Activated naive CD8-positive, alpha-beta T cell (primary cell): Measurements from ENCODE around the gene SHISA2.
A peak's percentile ranks its signal among the peaks of the same experiment; 100 is the strongest.
"Not testable (repeated sequence)": the region's sequence is repeated elsewhere in the genome, so short reads cannot be mapped to it uniquely, and the experiment has no call there.

ENCODE experiments used
- H3K27ac Mint-ChIP-seq: one replicate; pipeline ENCODE4 v1.8.0; 2021; ENCODE audit warnings: mixed read lengths
- H3K27me3 Mint-ChIP-seq: one replicate; pipeline ENCODE4 v1.8.0; 2021; ENCODE audit warnings: mixed read lengths
- H3K36me3 Mint-ChIP-seq: one replicate; pipeline ENCODE4 v1.8.0; 2021; ENCODE audit warnings: mixed read lengths
- H3K4me1 Mint-ChIP-seq: one replicate; pipeline ENCODE4 v1.8.0; 2021; ENCODE audit warnings: low read depth, mixed read lengths
- H3K4me3 Mint-ChIP-seq: one replicate; pipeline ENCODE4 v1.8.0; 2021; ENCODE audit warnings: mild to moderate bottlenecking, mixed read lengths
- H3K9me3 Mint-ChIP-seq: one replicate; pipeline ENCODE4 v1.8.0; 2021; ENCODE audit warnings: low read depth, mixed read lengths

The SHISA2 gene

GRCh38 chr13:26051657-26052311 lies at the start of gene SHISA2:
TSS of gene SHISA2 (minus strand) at chr13:26052016. CDS start at chr13:26050975, 1,041 bp downstream.
- peaks cover 18% of the 10 kb centered on the region for H3K4me1 Mint-ChIP-seq
- H3K27me3 Mint-ChIP-seq = peaks cover 1% of the 10 kb centered on the region
- H3K36me3 Mint-ChIP-seq = no peaks in the 10 kb centered on the region
- no peak within 1 kb of the TSS for H3K27ac Mint-ChIP-seq
- H3K4me3 Mint-ChIP-seq = peak within 1 kb of the TSS; percentile 79
- H3K9me3 Mint-ChIP-seq = no peaks in the 10 kb centered on the region

GRCh38 chr13:26095846-26096610 lies 44.2 kb upstream of the SHISA2 start:
- Mint-ChIP-seq H3K4me3 (no peak overlapping the region), H3K4me1 (no peaks in the 10 kb centered on the region), H3K27me3 (peaks cover 23% of the 10 kb centered on the region), H3K36me3 (no peaks in the 10 kb centered on the region), H3K9me3 (no peaks in the 10 kb centered on the region), H3K27ac (no peak overlapping the region)

GRCh38 chr13:26095338-26095737 lies 43.5 kb upstream of the SHISA2 start:
- peaks cover 23% of the 10 kb centered on the region for H3K27me3 Mint-ChIP-seq
- no peaks in the 10 kb centered on the region for H3K4me1 Mint-ChIP-seq
- no peaks in the 10 kb centered on the region for H3K9me3 Mint-ChIP-seq
- no peak overlapping the region for H3K27ac Mint-ChIP-seq
- no peak overlapping the region for H3K4me3 Mint-ChIP-seq
- no peaks in the 10 kb centered on the region for H3K36me3 Mint-ChIP-seq

- H3K4me3 Mint-ChIP-seq, H3K9me3 Mint-ChIP-seq, H3K4me1 Mint-ChIP-seq, H3K36me3 Mint-ChIP-seq, H3K27ac Mint-ChIP-seq: not testable (repeated sequence)
- H3K27me3 Mint-ChIP-seq = peaks cover 23% of the 10 kb centered on the region
These were observed 25.0 kb upstream of the SHISA2 start for GRCh38 chr13:26076821-26077220.

- Mint-ChIP-seq H3K4me1 (peaks cover 2% of the 10 kb centered on the region), H3K9me3 (no peaks in the 10 kb centered on the region), H3K27ac (no peak overlapping the region), H3K36me3 (no peaks in the 10 kb centered on the region), H3K27me3 (peaks cover 25% of the 10 kb centered on the region), H3K4me3 (no peak overlapping the region)
These were observed 23.7 kb upstream of the SHISA2 start for GRCh38 chr13:26075498-26075897.

- Mint-ChIP-seq H3K27ac (no peak overlapping the region), H3K36me3 (no peaks in the 10 kb centered on the region), H3K27me3 (peaks cover 25% of the 10 kb centered on the region), H3K4me3 (no peak overlapping the region), H3K4me1 (peaks cover 2% of the 10 kb centered on the region), H3K9me3 (no peaks in the 10 kb centered on the region)
These were observed 22.9 kb upstream of the SHISA2 start for GRCh38 chr13:26074706-26075105.

GRCh38 chr13:26072335-26072734 lies 20.5 kb upstream of the SHISA2 start:
- H3K9me3 Mint-ChIP-seq, H3K4me3 Mint-ChIP-seq, H3K4me1 Mint-ChIP-seq, H3K36me3 Mint-ChIP-seq, H3K27ac Mint-ChIP-seq: not testable (repeated sequence)
- H3K27me3 Mint-ChIP-seq = peaks cover 23% of the 10 kb centered on the region

GRCh38 chr13:26071691-26072090 lies 19.9 kb upstream of the SHISA2 start:
- Mint-ChIP-seq H3K36me3 (no peaks in the 10 kb centered on the region), H3K27me3 (peaks cover 21% of the 10 kb centered on the region), H3K9me3 (no peaks in the 10 kb centered on the region), H3K27ac (no peak overlapping the region), H3K4me3 (no peak overlapping the region), H3K4me1 (peaks cover 2% of the 10 kb centered on the region)

GRCh38 chr13:26069642-26070041 lies 17.8 kb upstream of the SHISA2 start:
- not testable (repeated sequence) for H3K4me3 Mint-ChIP-seq, H3K36me3 Mint-ChIP-seq, H3K9me3 Mint-ChIP-seq, H3K27ac Mint-ChIP-seq, H3K4me1 Mint-ChIP-seq
- H3K27me3 Mint-ChIP-seq = peaks cover 14% of the 10 kb centered on the region

- not testable (repeated sequence) for H3K36me3 Mint-ChIP-seq, H3K9me3 Mint-ChIP-seq, H3K4me1 Mint-ChIP-seq, H3K4me3 Mint-ChIP-seq, H3K27ac Mint-ChIP-seq
- H3K27me3 Mint-ChIP-seq = peaks cover 12% of the 10 kb centered on the region
These were observed 16.6 kb upstream of the SHISA2 start for GRCh38 chr13:26068372-26068771.

- Mint-ChIP-seq H3K27ac (no peak overlapping the region), H3K4me3 (no peak overlapping the region), H3K9me3 (no peaks in the 10 kb centered on the region), H3K27me3 (peaks cover 12% of the 10 kb centered on the region), H3K36me3 (no peaks in the 10 kb centered on the region), H3K4me1 (peaks cover 2% of the 10 kb centered on the region)
These were observed 15.8 kb upstream of the SHISA2 start for GRCh38 chr13:26067601-26068000.

- not testable (repeated sequence) for H3K36me3 Mint-ChIP-seq, H3K27ac Mint-ChIP-seq, H3K9me3 Mint-ChIP-seq
These were observed 14.7 kb upstream of the SHISA2 start for GRCh38 chr13:26066492-26066891.

GRCh38 chr13:26062853-26063444 lies 11.1 kb upstream of the SHISA2 start:
- Mint-ChIP-seq H3K4me3 (no peak overlapping the region), H3K27me3 (no peaks in the 10 kb centered on the region), H3K36me3 (no peaks in the 10 kb centered on the region), H3K9me3 (no peaks in the 10 kb centered on the region), H3K4me1 (no peaks in the 10 kb centered on the region), H3K27ac (no peak overlapping the region)

More at GRCh38 chr13:26066492-26066891, 14.7 kb upstream of the SHISA2 start:
- H3K4me3 Mint-ChIP-seq, H3K27me3 Mint-ChIP-seq, H3K4me1 Mint-ChIP-seq: not testable (repeated sequence)

GRCh38 chr13:26061947-26062346 lies 10.1 kb upstream of the SHISA2 start:
- no peak overlapping the region for H3K27ac Mint-ChIP-seq
- H3K27me3 Mint-ChIP-seq = peaks cover 3% of the 10 kb centered on the region
- no peak overlapping the region for H3K4me3 Mint-ChIP-seq
- H3K36me3 Mint-ChIP-seq = no peaks in the 10 kb centered on the region
- no peaks in the 10 kb centered on the region for H3K4me1 Mint-ChIP-seq
- no peaks in the 10 kb centered on the region for H3K9me3 Mint-ChIP-seq

GRCh38 chr13:26061256-26061655 lies 9.4 kb upstream of the SHISA2 start:
- H3K27me3 Mint-ChIP-seq = peaks cover 3% of the 10 kb centered on the region
- H3K27ac Mint-ChIP-seq = no peak overlapping the region
- no peaks in the 10 kb centered on the region for H3K4me1 Mint-ChIP-seq
- no peaks in the 10 kb centered on the region for H3K9me3 Mint-ChIP-seq
- H3K36me3 Mint-ChIP-seq = no peaks in the 10 kb centered on the region
- no peak overlapping the region for H3K4me3 Mint-ChIP-seq
